ENCODE results near the gene SFMBT2. TPM values are rescaled to one million over a fixed set of nuclear protein-coding genes. Genes with fewer than 3 reads are reported as not detected.

Gene SFMBT2
- total and polyA plus RNA-seq, 8 donors = 4.1 to 12.6 (median 5.2) TPM

DNA sequence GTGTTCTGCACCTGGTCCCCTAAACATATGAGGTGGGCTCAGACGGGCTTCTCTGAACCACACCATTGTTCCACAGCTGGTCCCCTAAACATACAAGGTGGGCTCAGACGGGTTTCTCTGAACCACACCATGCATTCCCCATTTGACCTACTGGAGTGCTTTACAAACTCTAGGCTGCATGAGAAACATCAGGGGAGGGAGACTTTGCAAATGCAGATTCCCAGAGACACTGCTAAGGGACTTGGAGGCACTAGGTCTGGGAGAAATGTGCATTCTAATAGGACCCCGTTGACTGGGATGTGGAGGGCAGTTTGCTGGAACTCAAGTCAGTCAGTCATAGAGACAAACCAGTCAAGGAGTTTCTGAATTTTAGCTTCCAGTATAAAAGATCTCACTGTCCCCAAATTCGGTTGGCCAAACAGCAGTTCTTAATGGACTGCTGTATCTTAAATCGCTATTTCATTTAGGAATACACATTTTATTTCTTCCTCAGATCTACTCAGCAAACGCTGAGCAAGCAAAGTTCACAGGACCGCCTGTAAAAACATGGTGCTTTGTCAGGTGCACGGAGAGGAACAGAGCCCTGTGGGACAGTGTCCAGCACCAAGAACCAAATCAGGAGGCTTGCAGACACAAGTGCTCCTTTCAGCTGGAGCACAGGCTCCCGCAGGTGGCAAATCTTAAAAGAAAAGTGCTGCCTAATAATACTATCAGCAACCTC lies 198.8 kb downstream of the SFMBT2 start:
- intact Hi-C loops (cut with DNase I) = no loop called here
- H3K4me1 ChIP-seq = no peaks in the 10 kb centered on the region
- DNase-seq (no peak), ATAC-seq (no peak)
- no peak overlapping the region for H3K27ac ChIP-seq
- no peak overlapping the region for H3K4me3 ChIP-seq
- TF ChIP-seq, protein P1, sequence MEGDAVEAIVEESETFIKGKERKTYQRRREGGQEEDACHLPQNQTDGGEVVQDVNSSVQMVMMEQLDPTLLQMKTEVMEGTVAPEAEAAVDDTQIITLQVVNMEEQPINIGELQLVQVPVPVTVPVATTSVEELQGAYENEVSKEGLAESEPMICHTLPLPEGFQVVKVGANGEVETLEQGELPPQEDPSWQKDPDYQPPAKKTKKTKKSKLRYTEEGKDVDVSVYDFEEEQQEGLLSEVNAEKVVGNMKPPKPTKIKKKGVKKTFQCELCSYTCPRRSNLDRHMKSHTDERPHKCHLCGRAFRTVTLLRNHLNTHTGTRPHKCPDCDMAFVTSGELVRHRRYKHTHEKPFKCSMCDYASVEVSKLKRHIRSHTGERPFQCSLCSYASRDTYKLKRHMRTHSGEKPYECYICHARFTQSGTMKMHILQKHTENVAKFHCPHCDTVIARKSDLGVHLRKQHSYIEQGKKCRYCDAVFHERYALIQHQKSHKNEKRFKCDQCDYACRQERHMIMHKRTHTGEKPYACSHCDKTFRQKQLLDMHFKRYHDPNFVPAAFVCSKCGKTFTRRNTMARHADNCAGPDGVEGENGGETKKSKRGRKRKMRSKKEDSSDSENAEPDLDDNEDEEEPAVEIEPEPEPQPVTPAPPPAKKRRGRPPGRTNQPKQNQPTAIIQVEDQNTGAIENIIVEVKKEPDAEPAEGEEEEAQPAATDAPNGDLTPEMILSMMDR (IDR thresholded peaks at IDR 0.05) = no peak
- no peaks in the 10 kb centered on the region for H3K27me3 ChIP-seq
- peaks cover 0 to 8% of the 10 kb centered on the region in 2 donors for H3K36me3 ChIP-seq
- no peaks in the 10 kb centered on the region for H3K9me3 ChIP-seq

DNA sequence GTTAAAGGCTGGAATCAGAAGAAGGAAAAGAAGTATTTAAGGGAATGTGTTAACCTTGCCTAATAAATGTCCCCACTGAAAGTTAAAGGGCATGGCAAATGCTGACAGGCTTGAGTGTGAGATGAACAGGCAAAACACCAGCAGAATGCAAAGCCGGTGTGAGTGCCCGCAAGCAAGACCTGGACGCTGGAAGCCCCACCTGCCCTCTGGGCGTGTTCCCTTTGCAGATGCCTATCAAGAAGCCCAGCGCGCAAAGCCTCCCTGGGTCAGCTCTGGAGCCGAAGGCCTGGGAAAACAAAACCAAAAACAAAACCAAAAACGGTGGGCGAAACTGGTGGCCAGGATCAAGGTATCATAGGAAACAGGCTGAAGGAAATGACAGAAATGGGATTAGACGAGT lies 200.3 kb downstream of the SFMBT2 start:
- DNase-seq = peak in 1 of 4 donors; percentile 48
- no peaks in the 10 kb centered on the region for H3K9me3 ChIP-seq
- H3K27ac ChIP-seq = no peak overlapping the region
- no peaks in the 10 kb centered on the region for H3K27me3 ChIP-seq
- peaks cover 0 to 8% of the 10 kb centered on the region in 2 donors for H3K36me3 ChIP-seq
- TF ChIP-seq, protein P1 (IDR thresholded peaks at IDR 0.05) = no peak
- H3K4me3 ChIP-seq = no peak overlapping the region
- ATAC-seq = no peak
- peaks cover 0 to 9% of the 10 kb centered on the region in 2 donors for H3K4me1 ChIP-seq
- intact Hi-C loops (cut with DNase I) = no loop called here

DNA sequence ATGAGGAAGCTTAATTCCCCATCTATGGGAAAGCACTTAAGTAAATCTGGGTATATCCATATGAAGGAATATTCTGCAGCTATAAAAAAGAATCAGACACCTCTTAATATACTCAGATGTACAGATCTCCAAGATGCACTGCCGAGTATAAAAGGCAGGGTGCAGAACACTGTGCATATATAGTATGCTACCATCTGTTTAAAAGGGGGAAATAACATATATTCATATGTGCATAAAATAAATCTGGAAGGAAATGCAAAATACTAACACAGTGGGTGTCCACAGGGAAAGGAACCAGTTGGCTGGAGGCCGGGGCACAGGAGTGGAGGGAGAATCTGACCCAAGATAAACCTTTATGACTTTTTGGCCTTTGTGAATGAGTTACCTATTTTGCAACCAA lies 201.4 kb downstream of the SFMBT2 start:
- DNase-seq = no peak
- H3K4me3 ChIP-seq = no peak overlapping the region
- peaks cover 0 to 9% of the 10 kb centered on the region in 2 donors for H3K4me1 ChIP-seq
- intact Hi-C loops (cut with DNase I) = no loop called here
- no peaks in the 10 kb centered on the region for H3K9me3 ChIP-seq
- ATAC-seq = no peak
- peaks cover 0 to 8% of the 10 kb centered on the region in 2 donors for H3K36me3 ChIP-seq
- TF ChIP-seq, protein P1 (IDR thresholded peaks at IDR 0.05) = no peak
- H3K27ac ChIP-seq = no peak overlapping the region
- no peaks in the 10 kb centered on the region for H3K27me3 ChIP-seq

DNA sequence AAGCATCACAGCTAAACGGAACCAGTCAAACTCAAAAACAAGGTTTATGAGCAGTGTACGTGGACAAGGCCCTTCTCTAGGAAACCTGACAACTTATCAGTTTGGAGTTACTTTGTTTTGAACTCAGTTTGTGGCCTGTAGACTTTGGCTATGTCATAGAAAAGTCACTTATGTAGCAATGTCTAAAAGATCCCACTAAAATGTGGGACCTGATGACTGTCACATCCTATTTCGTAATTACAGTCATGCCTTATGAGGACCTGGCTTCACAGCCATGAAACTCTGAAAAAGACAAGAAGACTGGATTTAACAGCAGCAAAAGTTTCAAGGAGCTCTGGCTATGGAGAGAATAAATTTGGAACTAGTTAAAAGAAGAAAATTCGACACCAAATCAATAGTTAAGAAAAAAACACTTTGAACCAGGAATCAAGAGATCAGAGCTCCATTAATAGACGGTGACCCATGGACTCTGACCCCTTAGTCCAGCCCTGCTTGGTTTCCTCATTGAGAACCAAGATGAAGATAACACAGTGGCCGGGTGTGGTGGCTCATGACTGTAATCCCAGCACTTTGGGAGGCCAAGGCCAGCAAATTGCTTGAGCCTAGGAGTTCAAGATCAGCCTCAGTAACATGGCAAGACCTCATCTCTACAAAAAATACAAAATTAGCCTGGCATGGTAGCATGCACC lies 204.3 kb downstream of the SFMBT2 start:
- Histone ChIP-seq H3K4me3 (no peak overlapping the region), H3K9me3 (no peaks in the 10 kb centered on the region), H3K4me1 (peaks cover 0 to 9% of the 10 kb centered on the region in 2 donors), H3K27me3 (no peaks in the 10 kb centered on the region), H3K36me3 (no peaks in the 10 kb centered on the region), H3K27ac (peak overlapping the region in 1 of 2 donors; percentile 15)
- DNase-seq (no peak), ATAC-seq (no peak)
- intact Hi-C loops (cut with DNase I) = no loop called here
- TF ChIP-seq, protein P1 (IDR thresholded peaks at IDR 0.05) = no peak

DNA sequence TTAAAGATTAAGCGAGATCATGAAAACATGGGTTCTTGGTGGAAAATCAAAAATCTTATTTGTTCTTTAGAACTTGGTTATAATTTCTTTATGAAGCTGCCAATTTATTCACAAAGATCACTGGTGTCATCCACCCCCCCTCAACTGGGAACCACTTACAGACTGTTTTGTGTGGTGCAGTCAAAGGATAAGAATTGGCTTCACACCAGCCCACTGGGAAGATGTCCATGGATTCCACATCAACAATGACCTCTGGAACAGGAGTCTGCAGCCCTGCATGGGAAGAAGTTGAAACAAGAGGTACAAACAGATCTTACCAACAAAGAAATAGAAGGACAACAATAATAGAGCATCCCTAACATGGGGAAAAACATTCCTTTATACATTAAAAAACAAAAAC lies 205.2 kb downstream of the SFMBT2 start:
- TF ChIP-seq, protein P1 (IDR thresholded peaks at IDR 0.05) = no peak
- ATAC-seq (no peak), DNase-seq (no peak)
- H3K4me3 ChIP-seq = no peak overlapping the region
- no peak overlapping the region for H3K27ac ChIP-seq
- H3K4me1 ChIP-seq = peaks cover 0 to 9% of the 10 kb centered on the region in 2 donors
- H3K9me3 ChIP-seq = no peaks in the 10 kb centered on the region
- no peaks in the 10 kb centered on the region for H3K27me3 ChIP-seq
- intact Hi-C loops (cut with DNase I) = no loop called here
- no peaks in the 10 kb centered on the region for H3K36me3 ChIP-seq

Measured in left lung (tissue), 10 donors.